Erythroblast (primary cell): ENCODE measurements around the gene SPIB.
"Not testable (repeated sequence)": the region's sequence is repeated elsewhere in the genome, so short reads cannot be mapped to it uniquely, and the experiment has no call there.

Experiments
- DNase-seq, 2 experiments: peaks; one replicate each; lab custom pipeline; 2025; lab: John Stamatoyannopoulos, UW
- GATA1 ChIP-seq: IDR thresholded peaks from 2 replicates; pipeline ENCODE4 v1.6.1; 2011; ENCODE audit warnings: low read depth, mild to moderate bottlenecking, control low read depth, low read length, moderate library complexity
- POLR2A ChIP-seq: IDR thresholded peaks from 2 replicates; pipeline ENCODE4 v1.6.1; 2011; ENCODE audit warnings: mild to moderate bottlenecking, low read length

The SPIB gene

DNA sequence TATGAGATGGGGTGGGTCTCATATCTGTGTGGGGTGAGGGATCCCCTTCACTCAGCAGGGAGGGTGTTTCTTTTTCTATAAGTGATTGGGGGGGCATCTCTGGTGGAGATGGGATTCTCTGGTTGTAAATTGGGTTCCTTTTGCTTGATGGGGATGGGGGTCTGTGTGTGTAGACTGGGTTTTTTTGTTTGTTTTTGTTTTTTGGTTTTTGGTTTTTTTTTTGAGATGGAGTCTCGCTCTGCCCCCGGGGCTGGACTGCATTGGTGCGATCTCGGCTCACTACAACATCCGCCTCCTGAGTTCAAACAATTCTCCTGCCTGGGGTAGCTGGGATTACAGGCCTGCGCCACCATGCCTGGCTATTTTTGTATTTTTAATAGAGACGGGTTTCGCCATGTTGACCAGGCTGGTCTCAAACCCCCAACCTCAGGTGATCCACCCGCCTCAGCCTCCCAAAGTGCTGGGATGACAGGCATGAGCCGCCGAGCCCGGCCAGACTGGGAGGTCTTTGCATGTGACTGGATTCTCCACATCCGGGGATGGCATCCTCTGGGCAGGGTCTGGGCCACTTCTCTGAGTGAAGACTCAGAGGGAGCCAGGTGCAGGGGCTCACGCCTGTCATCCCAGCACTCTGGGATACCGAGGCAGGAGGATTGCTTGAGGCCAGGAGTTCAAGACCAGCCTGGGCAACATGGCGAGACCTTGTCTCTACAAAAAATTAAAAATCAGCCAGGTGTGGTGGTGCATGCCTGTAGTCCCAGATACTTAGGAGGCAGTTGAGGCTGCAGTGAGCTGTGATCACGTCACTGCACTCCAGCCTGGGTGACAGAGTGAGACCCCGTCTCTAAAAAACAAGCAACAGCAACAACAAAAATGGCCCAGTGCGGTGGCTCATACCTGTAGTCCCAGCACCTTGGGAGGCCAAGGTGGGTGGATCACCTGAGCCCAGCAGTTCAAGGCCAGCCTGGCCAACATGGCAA is 14.8 kb downstream of the SPIB start:
- no peak for DNase-seq
- TF ChIP-seq POLR2A (no peak), GATA1 (no peak)

GRCh38 chr19:50434525-50434924 is 15.8 kb downstream of the SPIB start:
- no peak for DNase-seq
- no peak for TF ChIP-seq GATA1
- TF ChIP-seq POLR2A: no peak

GRCh38 chr19:50435221-50435620 is 16.5 kb downstream of the SPIB start:
- no peak for DNase-seq
- TF ChIP-seq POLR2A (no peak), GATA1 (no peak)

DNA sequence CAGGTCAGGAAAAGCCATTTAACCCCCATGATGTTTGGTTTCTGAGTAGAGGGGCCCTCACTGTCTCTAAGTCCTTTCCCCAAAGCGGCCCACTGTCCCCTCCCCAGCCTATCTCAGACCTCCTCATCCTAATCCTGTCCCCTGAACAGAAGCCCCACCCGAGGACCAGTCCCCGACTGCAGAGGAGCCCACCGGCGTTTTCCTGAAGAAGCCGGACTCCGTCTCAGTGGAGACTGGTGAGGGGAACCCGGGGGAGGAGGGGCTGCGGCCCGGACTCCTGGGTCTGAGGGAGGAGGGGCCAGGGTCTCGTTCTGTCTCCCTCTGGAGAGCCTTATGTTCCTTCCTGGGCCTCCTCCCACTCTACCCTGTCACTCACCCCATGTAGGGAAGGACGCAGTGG is 16.9 kb downstream of the SPIB start:
- DNase-seq: no peak

GRCh38 chr19:50437862-50438449 is 19.2 kb downstream of the SPIB start:
- no peak for TF ChIP-seq GATA1
- no peak for DNase-seq

More for the DNA sequence above, 16.9 kb downstream of the SPIB start:
- no peak for TF ChIP-seq POLR2A
- TF ChIP-seq GATA1: no peak

GRCh38 chr19:50439130-50439529 is 20.4 kb downstream of the SPIB start:
- DNase-seq: not testable (repeated sequence)

DNA sequence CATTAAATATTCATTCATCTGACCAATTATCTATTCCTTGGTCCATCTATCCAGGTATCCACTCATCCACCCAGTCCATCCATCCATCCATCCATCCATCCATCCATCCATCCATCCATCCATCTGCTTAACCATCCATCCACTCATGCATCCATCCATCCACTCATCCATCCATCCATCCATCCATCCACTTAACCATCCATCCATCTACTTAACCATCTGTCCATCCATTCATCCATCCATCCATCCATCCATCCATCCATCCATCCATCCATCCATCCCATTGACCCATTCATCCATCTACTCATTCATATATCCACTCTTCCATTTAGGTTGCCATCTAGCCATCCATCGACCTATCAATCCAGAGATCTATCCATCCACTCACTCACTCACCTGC is 25.3 kb downstream of the SPIB start:
- no peak for DNase-seq
- TF ChIP-seq POLR2A: no peak

GRCh38 chr19:50447053-50447452 is 28.3 kb downstream of the SPIB start:
- DNase-seq: no peak
- TF ChIP-seq POLR2A (no peak), GATA1 (no peak)

DNA sequence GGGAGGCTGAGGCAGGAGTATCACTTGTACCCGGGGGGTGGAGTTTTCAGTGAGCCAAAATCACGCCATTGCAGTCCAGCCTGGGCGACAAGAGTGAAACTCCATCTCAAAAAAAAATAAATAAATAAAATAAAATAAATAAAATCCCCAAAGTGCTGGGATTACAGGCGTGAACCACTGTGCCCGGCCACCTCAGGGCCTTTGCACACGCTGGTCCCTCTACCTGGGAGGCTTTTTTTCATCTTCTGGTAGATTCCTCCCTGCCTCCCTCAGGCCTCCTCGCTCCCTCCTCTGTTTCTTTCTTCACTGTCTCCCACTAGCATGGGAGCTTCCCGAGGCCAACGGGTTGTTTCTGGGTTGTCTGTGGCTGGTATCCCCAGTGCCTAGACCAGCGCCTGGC is 29.0 kb downstream of the SPIB start:
- DNase-seq: no peak

DNA sequence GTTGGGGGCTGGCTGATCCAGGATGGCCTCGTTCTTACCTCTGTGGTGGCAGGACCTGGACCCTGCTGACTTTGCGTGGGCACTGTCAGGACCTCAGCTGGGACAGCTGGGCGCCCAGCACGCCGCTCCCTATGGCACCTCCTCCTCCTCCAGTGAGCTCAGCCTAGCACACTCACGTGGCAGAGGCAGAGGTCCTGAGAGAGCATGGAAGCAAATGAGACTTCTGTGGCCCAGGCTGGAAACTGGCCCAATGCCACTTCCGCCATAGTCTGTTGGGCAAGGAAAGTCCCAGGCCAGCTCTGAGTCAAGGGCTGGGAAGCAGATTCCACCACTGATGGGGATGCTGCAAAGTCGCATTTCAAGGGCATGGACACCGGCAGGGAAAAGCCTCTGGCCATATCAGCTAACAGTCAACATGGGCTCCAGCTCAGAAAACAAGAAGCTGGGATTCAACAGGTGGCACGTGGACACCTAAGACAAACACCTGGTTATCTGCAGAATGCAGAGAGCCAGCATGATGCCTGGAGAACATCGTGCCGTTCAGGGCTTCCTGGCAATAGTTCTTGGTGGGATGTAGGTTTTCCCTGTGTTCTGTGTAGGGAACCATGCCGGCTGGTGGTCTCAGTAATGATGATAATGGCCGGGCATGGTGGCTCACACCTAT is 30.6 kb downstream of the SPIB start:
- DNase-seq: no peak
- TF ChIP-seq GATA1 (no peak), POLR2A (no peak)

More for the DNA sequence above, 29.0 kb downstream of the SPIB start:
- no peak for TF ChIP-seq POLR2A
- no peak for TF ChIP-seq GATA1

DNA sequence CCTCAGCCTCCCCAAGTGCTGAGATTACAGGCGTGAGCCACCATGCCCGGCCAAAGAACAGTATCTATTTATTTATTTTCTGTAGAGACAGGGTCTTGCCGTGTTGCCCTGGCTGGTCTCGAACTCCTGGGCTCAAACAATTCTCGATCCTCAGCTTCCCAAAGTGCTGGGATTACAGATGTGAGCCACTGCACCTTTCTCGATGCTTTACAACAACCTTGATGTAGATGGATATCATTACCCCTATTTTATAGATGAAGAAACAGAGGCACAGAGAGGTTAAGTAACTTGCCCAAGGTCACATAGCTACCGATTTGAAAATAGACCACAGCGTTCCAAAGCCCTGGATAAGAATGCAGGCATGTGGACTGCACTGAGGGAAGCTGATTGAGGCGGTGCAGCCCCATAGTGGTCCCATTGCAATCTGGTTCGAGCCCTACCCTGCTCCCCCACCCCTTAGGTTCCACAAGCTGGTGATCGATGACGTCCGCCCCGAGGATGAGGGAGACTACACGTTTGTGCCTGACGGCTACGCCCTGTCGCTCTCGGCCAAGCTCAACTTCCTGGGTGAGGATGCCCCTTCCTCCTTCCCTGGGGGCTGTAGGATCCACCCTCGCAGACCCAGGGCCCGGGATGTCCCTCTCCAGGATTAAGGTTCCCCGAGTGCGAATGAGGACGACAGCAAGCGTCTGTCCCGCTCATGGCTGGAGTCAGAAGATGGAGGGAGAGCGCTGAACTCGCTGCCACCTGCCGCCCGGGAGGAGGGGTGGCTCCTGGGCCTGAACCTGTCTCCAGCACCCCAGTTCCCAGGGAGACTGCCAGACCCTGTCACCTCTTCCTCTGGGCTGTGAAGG is 31.9 kb downstream of the SPIB start:
- DNase-seq: no peak
- TF ChIP-seq POLR2A (no peak), GATA1 (no peak)

DNA sequence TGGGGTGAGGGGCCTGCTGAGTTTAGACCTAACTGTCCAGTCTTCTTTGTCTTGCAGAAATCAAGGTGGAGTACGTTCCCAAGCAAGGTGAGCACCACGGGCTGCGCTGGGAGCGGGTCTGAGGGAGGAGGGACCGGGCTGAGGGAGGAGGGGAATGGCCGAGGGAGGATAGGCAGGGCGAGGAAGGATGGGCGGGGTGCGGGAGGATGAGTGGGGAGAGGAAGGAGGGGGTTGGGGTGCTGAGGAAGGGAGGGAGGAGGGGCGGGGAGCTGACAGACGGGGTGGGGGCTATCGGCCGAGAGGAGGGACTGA is 32.4 kb downstream of the SPIB start:
- no peak for DNase-seq

DNA sequence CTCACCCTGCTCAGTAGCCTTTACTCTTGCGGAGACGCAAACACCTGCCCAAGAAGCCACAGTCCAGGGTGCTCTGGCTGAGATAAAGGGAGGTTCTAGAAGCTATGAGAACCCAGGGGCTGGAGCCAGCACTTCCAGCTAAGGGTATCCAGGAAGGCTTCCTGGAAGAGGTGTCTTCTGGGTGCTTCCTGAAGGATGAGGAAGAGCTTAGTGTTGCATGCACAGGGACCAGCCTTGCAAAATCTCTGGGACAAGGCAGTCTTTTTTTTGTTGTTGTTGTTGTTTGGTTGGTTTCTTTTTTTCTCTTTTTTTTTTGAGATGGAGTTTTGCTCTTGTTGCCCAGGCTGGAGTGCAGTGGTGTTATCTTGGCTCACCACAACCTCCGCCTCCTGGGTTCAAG is 34.5 kb downstream of the SPIB start:
- TF ChIP-seq GATA1 (no peak), POLR2A (no peak)
- DNase-seq: no peak

More for the DNA sequence above, 32.4 kb downstream of the SPIB start:
- TF ChIP-seq GATA1 (no peak), POLR2A (no peak)

DNA sequence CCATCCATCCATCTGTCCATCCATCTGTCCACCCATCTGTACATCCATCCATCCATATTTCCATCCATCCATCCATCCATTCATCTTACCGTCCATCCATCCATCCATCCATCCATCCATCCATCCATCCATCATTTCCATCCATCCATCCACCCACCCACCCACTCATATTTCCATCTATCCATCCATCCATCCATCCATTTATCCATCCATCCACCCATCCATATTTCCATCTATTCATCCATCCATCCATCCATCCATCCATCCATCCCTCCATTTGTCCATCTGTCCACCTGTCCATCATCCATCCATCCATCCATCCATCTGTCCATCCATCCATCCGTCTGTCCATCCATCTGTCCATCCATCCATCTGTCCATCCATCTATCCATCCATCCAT is 37.3 kb downstream of the SPIB start:
- no peak for DNase-seq

DNA sequence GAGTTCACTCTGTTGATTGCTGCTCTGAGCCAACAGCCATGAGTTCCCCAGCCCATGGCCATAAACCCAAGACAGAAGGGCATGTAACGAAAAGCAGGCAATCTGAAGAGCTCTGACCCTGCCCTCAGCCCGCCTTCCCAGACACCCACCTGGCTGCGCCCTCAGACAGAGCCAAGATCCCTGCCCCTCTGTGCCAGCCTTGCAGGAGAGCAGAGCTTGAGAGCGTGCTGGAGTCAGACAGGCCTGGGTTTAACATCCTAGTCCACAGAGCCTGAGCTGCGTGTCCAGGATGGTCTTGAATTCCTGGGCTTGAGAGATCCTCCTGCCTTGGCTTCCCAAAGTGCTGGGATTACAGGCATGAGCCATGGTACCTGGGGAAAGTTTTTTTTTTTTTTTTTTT is 38.6 kb downstream of the SPIB start:
- TF ChIP-seq GATA1 (no peak), POLR2A (no peak)
- no peak for DNase-seq

More for the DNA sequence above, 37.3 kb downstream of the SPIB start:
- no peak for TF ChIP-seq POLR2A
- TF ChIP-seq GATA1: no peak
